ENCODE measurements around the gene SHISAL1.

Gene SHISAL1

DNA sequence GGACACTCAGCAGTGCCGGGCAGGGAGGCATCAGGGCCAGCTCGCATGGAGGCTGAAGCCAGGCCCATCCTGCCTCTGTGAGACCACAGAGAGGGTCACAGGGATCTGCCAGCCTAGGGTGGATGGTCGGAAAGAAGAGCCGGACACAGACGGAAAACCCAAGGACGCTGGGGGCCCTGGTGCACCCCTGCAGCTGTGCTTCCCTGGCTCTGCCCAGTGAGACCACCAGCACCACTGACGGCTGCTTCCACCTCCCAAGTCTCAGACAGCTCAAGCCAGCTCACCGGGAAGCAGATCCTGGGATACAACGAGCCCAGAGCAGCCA lies 42.2 kb downstream of the SHISAL1 start:
- Mint-ChIP-seq H3K4me1 (no peaks in the 10 kb centered on the region), H3K4me3 (no peak overlapping the region), H3K27me3 (no peaks in the 10 kb centered on the region), H3K9me3 (no peaks in the 10 kb centered on the region), H3K27ac (no peak overlapping the region), H3K36me3 (no peaks in the 10 kb centered on the region)

DNA sequence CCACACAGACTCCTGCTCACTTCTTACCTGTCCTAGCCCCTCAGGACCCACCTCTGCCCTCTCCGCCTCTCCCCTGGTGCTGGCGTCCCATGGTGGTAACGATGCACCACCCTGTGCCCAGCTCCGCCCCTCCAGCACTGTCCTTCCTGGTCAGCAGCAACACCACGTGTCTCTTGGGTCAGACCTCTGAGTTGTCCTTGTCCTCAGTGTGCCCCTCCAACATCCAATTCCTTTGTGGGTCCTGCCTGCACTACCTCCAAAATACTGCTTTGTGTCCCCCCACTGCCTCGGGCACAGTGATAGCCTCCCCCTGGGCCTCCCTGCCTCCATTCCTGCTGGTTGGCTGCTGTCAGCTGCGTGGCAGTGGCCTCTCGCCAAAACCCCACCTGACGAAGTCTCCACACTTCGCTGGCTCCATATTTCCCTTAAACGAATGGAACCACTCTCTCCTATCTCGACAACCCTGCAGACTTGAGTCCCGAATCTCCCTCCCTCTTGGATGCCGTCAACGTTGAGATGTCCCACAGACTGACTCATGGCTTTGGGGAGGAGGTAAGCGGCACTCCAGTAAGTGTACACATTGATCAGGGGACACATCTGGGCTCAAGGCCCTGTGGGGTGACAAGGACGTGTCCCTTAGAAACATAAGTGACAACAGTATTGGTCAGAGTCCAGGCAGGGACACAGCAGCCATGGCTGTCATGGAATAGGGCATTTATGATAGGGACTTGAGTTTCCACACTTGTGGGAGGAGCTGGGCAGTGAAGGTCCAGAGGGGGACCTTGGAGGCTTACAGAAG lies 42.8 kb downstream of the SHISAL1 start:
- Mint-ChIP-seq H3K4me1 (no peaks in the 10 kb centered on the region), H3K9me3 (no peaks in the 10 kb centered on the region), H3K4me3 (no peak overlapping the region), H3K27ac (no peak overlapping the region), H3K36me3 (no peaks in the 10 kb centered on the region), H3K27me3 (no peaks in the 10 kb centered on the region)

DNA sequence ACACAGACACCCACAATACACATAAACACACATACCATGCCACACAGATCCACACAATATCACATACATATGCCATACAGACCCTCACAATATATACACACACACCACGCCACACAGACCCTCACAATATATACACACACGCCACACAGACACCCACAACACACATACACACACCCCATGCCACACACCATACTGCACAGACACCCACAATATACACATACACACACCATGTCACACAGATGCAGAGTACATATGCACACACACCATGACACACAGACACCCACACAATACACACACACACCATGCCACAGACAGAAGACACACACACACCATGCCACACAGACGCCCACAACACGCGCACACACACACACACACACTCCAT lies 43.6 kb downstream of the SHISAL1 start:
- Mint-ChIP-seq H3K9me3 (no peaks in the 10 kb centered on the region), H3K4me3 (no peak overlapping the region), H3K36me3 (no peaks in the 10 kb centered on the region), H3K27ac (no peak overlapping the region), H3K27me3 (no peaks in the 10 kb centered on the region), H3K4me1 (no peaks in the 10 kb centered on the region)

DNA sequence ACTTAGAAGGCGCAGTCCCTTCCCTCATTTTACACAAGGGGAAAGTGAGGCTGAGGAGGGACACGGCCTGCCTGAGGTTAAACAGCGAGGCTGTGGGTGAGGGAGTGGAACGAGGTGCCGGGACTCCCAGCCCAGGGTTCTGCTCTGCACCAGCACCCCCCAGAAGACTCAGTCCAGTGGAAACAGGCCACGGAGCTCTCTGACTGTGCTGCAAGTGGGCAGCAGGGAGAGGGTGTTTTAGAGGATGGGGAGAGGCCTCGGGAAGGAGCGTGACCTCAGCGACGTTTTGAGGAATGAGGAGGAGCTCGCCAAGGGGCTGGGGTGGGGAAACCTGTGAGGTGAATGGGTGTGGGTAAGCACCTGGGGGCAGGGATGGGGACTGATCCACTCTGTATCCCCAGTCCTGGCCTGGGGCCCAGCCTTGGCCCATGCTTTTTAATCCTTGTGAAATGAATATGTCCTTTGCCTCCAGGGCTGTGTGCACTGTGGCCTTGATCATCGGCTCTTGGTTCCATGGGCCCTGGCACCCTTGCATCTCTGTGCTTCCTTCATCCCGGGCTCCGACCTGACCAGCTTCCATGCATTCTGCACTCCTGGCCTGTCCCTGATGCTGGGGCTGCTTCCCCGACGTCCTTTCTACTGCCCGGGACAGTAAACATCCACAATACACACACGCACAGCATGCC lies 44.2 kb downstream of the SHISAL1 start:
- Mint-ChIP-seq H3K36me3 (no peaks in the 10 kb centered on the region), H3K27me3 (no peaks in the 10 kb centered on the region), H3K27ac (no peak overlapping the region), H3K4me1 (no peaks in the 10 kb centered on the region), H3K4me3 (no peak overlapping the region), H3K9me3 (no peaks in the 10 kb centered on the region)

DNA sequence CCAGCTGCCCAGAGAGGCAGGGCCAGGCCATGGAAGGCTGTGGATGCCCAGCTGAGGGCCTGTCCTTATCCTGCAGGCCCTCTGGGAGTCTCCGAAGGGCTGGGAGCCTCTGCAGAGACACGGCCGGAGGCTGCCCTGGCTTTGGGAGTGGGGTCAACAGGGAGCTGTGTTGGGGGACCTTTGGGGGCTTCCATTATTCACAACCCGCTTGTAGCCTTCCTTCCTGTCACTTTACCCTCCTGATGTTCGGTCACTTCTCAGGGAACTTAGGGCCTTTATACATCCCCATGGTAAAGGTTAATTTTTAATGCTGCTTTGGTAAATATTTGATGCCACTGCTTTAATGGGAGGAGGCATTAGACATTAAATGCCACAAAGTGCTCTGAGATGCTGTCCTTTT lies 44.9 kb downstream of the SHISAL1 start:
- H3K27ac Mint-ChIP-seq = no peak overlapping the region
- H3K27me3 Mint-ChIP-seq = no peaks in the 10 kb centered on the region
- no peaks in the 10 kb centered on the region for H3K9me3 Mint-ChIP-seq
- no peaks in the 10 kb centered on the region for H3K4me1 Mint-ChIP-seq
- H3K4me3 Mint-ChIP-seq = no peak overlapping the region
- H3K36me3 Mint-ChIP-seq = no peaks in the 10 kb centered on the region

GRCh38 chr22:44266796-44267760 lies 45.7 kb downstream of the SHISAL1 start:
- no peak overlapping the region for H3K27ac Mint-ChIP-seq
- H3K27me3 Mint-ChIP-seq = no peaks in the 10 kb centered on the region
- no peaks in the 10 kb centered on the region for H3K36me3 Mint-ChIP-seq
- no peaks in the 10 kb centered on the region for H3K9me3 Mint-ChIP-seq
- no peaks in the 10 kb centered on the region for H3K4me1 Mint-ChIP-seq
- no peak overlapping the region for H3K4me3 Mint-ChIP-seq

DNA sequence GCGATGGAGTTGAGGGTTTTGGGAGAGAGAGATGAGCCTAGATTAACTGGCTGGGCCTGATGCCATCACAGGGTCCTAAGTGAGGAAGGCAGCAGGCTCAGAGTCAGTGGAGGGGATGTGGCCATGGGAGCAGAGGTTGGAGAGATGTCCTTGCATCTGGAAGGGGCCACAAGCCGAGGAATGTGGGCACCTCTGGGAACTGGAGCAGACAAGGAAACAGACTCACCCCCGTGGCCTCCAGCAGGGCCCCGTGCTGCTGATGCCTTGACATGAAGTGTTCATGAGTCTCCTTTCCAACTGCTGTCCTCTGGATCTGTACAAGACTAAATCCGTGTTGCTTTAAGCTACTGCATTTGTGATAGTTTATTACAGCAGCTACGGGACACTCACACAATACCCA lies 49.2 kb downstream of the SHISAL1 start:
- Mint-ChIP-seq H3K36me3 (no peaks in the 10 kb centered on the region), H3K4me1 (peaks cover 4% of the 10 kb centered on the region), H3K9me3 (no peaks in the 10 kb centered on the region), H3K27ac (no peak overlapping the region), H3K27me3 (no peaks in the 10 kb centered on the region), H3K4me3 (no peak overlapping the region)

DNA sequence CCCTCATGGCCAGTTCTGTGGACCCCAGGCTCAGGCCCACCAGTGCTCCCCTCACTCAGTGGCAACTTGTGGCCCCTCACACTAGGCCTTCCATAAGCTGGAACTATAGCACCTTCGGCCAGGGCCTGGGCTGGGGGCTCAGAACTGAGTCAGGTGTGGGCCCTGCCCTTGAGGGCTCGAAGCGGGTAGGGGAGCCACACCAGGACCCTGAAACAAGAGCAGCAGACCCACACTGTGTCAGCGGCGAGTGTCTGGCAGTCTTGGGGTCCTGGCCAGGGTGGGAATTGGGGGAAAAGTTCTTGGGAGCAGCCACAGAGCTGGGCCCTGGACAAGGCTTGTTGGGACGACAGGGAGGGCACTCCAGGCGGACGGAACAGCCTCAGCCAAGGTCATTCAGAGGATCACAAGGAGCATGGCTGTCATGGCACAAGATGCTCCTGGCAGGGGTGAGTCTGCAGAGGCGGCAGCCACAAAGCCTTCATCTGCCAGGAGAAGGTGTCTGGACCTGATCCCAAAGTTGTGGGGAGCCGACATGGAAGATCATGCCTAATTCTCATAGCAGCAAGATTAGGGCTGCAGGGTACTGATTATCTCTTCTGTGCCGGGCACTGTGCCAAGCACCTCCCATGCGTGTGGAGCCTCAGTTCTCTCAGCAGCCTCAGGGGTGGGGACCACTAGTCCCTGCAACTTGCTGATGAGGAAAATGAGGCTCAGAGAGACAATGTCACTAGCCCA lies 50.7 kb downstream of the SHISAL1 start:
- Mint-ChIP-seq H3K4me1 (peaks cover 4% of the 10 kb centered on the region), H3K36me3 (no peaks in the 10 kb centered on the region), H3K9me3 (no peaks in the 10 kb centered on the region), H3K27ac (no peak overlapping the region), H3K4me3 (no peak overlapping the region), H3K27me3 (no peaks in the 10 kb centered on the region)

DNA sequence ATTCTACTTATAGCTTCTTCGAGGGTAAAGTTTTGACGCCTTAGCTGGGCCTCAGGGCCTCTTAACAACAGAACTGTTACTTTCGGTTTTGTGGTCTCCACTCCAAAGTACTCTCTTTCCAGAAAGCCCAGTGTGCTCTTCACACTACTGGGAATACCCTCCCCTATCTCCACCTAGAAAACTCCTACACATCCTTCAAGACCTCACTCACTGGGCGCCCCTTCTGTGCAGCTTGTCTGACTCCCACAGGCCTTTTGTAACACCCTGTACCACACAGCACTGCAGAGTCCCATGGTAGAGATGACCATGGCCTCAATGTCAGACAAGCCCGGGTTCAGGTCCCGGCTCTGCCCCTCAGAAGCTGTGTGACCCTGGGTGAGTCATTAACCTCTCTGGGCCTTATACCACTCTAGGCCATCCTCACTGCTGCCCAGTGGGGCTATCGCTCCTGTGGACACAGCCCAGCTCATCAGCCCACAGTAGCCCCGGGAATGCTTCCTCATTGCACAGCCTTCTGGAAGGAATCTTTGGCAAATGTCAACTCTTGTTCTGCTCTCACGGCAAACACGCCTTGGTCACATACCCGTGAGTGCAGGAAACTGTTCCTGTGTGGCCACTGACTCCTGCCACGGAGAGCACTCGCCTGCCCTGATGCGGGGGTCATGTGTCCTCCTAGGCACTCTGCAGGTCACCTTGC lies 51.4 kb downstream of the SHISAL1 start:
- H3K9me3 Mint-ChIP-seq = no peaks in the 10 kb centered on the region
- no peaks in the 10 kb centered on the region for H3K36me3 Mint-ChIP-seq
- no peaks in the 10 kb centered on the region for H3K27me3 Mint-ChIP-seq
- H3K4me3 Mint-ChIP-seq = no peak overlapping the region
- no peak overlapping the region for H3K27ac Mint-ChIP-seq
- H3K4me1 Mint-ChIP-seq = peaks cover 4% of the 10 kb centered on the region

DNA sequence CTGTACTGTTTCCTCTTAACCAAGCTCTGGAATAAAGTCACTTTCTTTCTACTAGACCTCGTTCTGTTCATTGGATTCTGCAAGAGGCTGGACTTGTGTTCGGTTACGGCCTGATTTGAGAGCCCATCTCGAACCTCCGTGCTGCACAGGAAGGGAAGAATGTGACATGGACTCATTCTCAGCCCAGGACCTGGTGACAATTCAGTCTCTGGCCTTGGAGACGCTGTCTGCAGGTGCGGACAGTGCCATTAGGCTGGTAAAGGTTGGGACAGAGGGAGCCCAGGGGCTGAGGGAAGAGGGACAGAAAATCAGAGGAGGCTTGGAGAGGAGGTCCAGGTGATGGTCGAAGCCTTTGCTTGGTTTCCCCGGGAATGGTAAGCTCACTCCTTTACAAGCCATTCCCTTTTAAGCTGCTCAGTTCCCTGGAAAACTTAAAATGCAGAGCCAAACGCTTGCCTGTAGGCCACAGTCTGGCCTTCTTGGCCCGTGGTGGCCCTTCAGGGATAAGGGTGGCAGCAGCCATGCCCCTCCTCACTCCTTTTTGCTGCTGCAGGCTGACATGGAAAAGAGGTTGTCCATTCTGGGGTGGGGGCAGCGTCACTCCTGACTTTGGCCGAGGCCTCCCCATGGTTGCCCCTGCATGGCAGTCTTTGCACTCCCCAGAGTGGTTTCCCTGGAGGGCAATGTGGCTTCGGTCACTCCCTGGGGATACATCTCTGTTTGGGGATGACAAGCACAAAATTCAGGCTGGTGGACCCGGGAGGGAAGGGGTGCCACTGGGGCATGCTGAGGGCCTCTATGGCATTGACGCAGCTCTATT lies 52.3 kb downstream of the SHISAL1 start:
- H3K9me3 Mint-ChIP-seq = no peaks in the 10 kb centered on the region
- H3K4me1 Mint-ChIP-seq = peaks cover 4% of the 10 kb centered on the region
- no peak overlapping the region for H3K27ac Mint-ChIP-seq
- no peaks in the 10 kb centered on the region for H3K36me3 Mint-ChIP-seq
- H3K27me3 Mint-ChIP-seq = no peaks in the 10 kb centered on the region
- no peak overlapping the region for H3K4me3 Mint-ChIP-seq

- Mint-ChIP-seq H3K9me3 (no peaks in the 10 kb centered on the region), H3K36me3 (no peaks in the 10 kb centered on the region), H3K4me1 (peaks cover 4% of the 10 kb centered on the region), H3K27ac (no peak overlapping the region), H3K27me3 (no peaks in the 10 kb centered on the region), H3K4me3 (no peak overlapping the region)
Measured at GRCh38 chr22:44259366-44260215, 53.2 kb downstream of the SHISAL1 start.

GRCh38 chr22:44256556-44257485 lies 55.9 kb downstream of the SHISAL1 start:
- no peaks in the 10 kb centered on the region for H3K27me3 Mint-ChIP-seq
- no peak overlapping the region for H3K4me3 Mint-ChIP-seq
- H3K27ac Mint-ChIP-seq = no peak overlapping the region
- H3K36me3 Mint-ChIP-seq = peaks cover 5% of the 10 kb centered on the region
- H3K4me1 Mint-ChIP-seq = peaks cover 4% of the 10 kb centered on the region
- H3K9me3 Mint-ChIP-seq = no peaks in the 10 kb centered on the region

DNA sequence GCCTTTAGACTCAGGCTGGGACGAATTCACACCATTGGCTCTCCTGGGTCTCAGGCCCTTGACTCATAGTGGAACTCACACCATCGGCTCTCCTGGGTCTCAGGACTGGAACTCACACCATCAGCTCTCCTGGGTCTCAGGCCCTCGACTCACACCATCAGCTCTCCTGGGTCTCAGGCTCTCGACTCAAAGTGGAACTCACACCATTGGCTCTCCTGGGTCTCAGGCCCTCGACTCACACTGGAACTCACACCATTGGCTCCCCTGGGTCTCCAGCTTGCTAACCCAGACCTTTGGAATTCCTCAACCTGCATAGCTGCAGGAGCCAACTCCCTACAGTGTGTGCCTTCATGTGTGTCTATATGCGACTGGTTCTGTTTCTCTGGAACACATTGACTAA lies 56.7 kb downstream of the SHISAL1 start:
- H3K27ac Mint-ChIP-seq = no peak overlapping the region
- H3K27me3 Mint-ChIP-seq = no peaks in the 10 kb centered on the region
- no peaks in the 10 kb centered on the region for H3K9me3 Mint-ChIP-seq
- H3K4me3 Mint-ChIP-seq = no peak overlapping the region
- H3K4me1 Mint-ChIP-seq = peaks cover under 1% of the 10 kb centered on the region
- peaks cover 5% of the 10 kb centered on the region for H3K36me3 Mint-ChIP-seq
